ENCODE data around the gene DCDC1.

- no peak for TF ChIP-seq HDGF (IDR thresholded peaks at IDR 0.05)
- TF ChIP-seq MTA3 (IDR thresholded peaks at IDR 0.05; ENCODE audit: borderline replicate concordance), result no peak
- TF ChIP-seq FOS (IDR thresholded peaks at IDR 0.05; ENCODE audit: extremely low read depth, insufficient read length), result no peak
- no peak for TF ChIP-seq POLR2AphosphoS5 (IDR thresholded peaks at IDR 0.05; ENCODE audit: control insufficient read depth, insufficient read depth, low read depth, low read length)
- TF ChIP-seq SMC3 (conservative IDR thresholded peaks at IDR 0.05; ENCODE audit: insufficient read depth, low read depth, low read length), result no peak
- TF ChIP-seq SNRNP70 (optimal IDR thresholded peaks at IDR 0.05; ENCODE audit: low read depth, low read length), result no peak
- TF ChIP-seq ZNF830 (CRISPR knock-in tag; IDR thresholded peaks at IDR 0.05), result no peak
- TF ChIP-seq REST (IDR thresholded peaks at IDR 0.05; ENCODE audit: borderline replicate concordance), result no peak
- no peak for TF ChIP-seq REST (CRISPR knock-in tag; IDR thresholded peaks at IDR 0.05; ENCODE audit: low read depth)
- TF ChIP-seq ZBTB49 (CRISPR knock-in tag; IDR thresholded peaks at IDR 0.05; ENCODE audit: borderline replicate concordance), result no peak
- TF ChIP-seq THAP7 (CRISPR knock-in tag; IDR thresholded peaks at IDR 0.05), result no peak
- TF ChIP-seq ZNF512 (tag; IDR thresholded peaks at IDR 0.05), result no peak
Measured at GRCh38 chr11:31114442-31114841, 255.1 kb downstream of the DCDC1 start.

Data from K562 (cell line).